PC-3 (cell line): ENCODE results near the gene RBBP5. TPM values are rescaled to one million over a fixed set of nuclear protein-coding genes. Genes with fewer than 3 reads are reported as not detected.

Experiments
- ATAC-seq: fragments of 200-7000 bp; cut with Tn5 transposase; 2 replicates; pipeline ENCODE4 v1.9.1; 2020; ENCODE audit warnings: mild to moderate bottlenecking, moderate library complexity
- BruUV-seq: library from RNA; stranded (reverse); fragments of 400-500 nt; replicated peaks from 2 replicates; lab custom pipeline; 2021; lab: Mats Ljungman, UMichigan
- CTCF ChIA-PET: fragments of 300-600 bp; sonication (Branson Sonifier 250); formaldehyde crosslinking; loops from one replicate; lab custom pipeline; 2022; ENCODE audit warnings: antibody characterized with exemption; lab: Charles Lee
- POLR2A ChIA-PET: fragments of 300-600 bp; sonication (Branson Sonifier 250); formaldehyde crosslinking; loops from one replicate; lab custom pipeline; 2022; ENCODE audit warnings: antibody characterized with exemption; ENCODE audit not compliant: unreplicated experiment; lab: Charles Lee
- DNase-seq: peaks from one replicate; pipeline ENCODE4 v3.0.0-alpha.2; 2015
- H2AFZ ChIP-seq: fragments of 300-600 bp; sonication (generic); 2 replicates; pipeline ENCODE4 v1.6.0; 2016; ENCODE audit warnings: antibody characterized with exemption, low read length
- H3F3A ChIP-seq: fragments of 300-600 bp; sonication (generic); one replicate; pipeline ENCODE4 v1.6.0; 2017; ENCODE audit warnings: antibody characterized with exemption, low read length, control low read depth, mild to moderate bottlenecking; ENCODE audit not compliant: unreplicated experiment
- H3K27ac ChIP-seq: fragments of 300-600 bp; sonication (generic); 2 replicates; pipeline ENCODE4 v1.5.1; 2016; ENCODE audit warnings: mild to moderate bottlenecking, low read length
- H3K27me3 ChIP-seq: fragments of 300-600 bp; sonication (generic); 2 replicates; pipeline ENCODE4 v1.6.1; 2016; ENCODE audit warnings: low read length, mixed read lengths
- H3K36me3 ChIP-seq: fragments of 300-600 bp; sonication (generic); 2 replicates; pipeline ENCODE4 v1.6.1; 2016; ENCODE audit warnings: low read depth, mixed run types, low read length, mixed read lengths
- H3K4me1 ChIP-seq: fragments of 300-600 bp; sonication (generic); 2 replicates; pipeline ENCODE4 v1.5.1; 2016; ENCODE audit warnings: low read length; ENCODE audit not compliant: insufficient read depth
- H3K4me2 ChIP-seq: fragments of 300-600 bp; sonication (generic); 2 replicates; pipeline ENCODE4 v1.6.0; 2016; ENCODE audit warnings: low read length
- H3K4me3 ChIP-seq: fragments of 300-600 bp; sonication (generic); 2 replicates; pipeline ENCODE4 v1.5.1; 2016; ENCODE audit warnings: mild to moderate bottlenecking, low read length, mixed read lengths
- H3K79me2 ChIP-seq: fragments of 300-600 bp; sonication (generic); 2 replicates; pipeline ENCODE4 v1.6.1; 2017; ENCODE audit warnings: low read length, mixed read lengths
- H3K9ac ChIP-seq: fragments of 300-600 bp; sonication (generic); 2 replicates; pipeline ENCODE4 v1.6.0; 2016; ENCODE audit warnings: mild to moderate bottlenecking, low read length
- H3K9me2 ChIP-seq: fragments of 300-600 bp; sonication (generic); replicated peaks from 2 replicates; pipeline ENCODE4 v1.6.1; 2016; ENCODE audit warnings: mixed run types, low read length, mixed read lengths
- H3K9me3 ChIP-seq: fragments of 300-600 bp; sonication (generic); 2 replicates; pipeline ENCODE4 v1.6.1; 2016; ENCODE audit warnings: low read length, mixed read lengths
- H4K20me1 ChIP-seq: fragments of 300-600 bp; sonication (generic); 2 replicates; pipeline ENCODE4 v1.6.1; 2016; ENCODE audit warnings: low read length, mixed read lengths
- EZH2 ChIP-seq: fragments of 300-600 bp; sonication (generic); IDR thresholded peaks from one replicate; pipeline ENCODE4 v1.6.1; 2017; ENCODE audit warnings: antibody characterized with exemption, mild to moderate bottlenecking, low read length; ENCODE audit not compliant: unreplicated experiment
- EZH2phosphoT487 ChIP-seq: fragments of 300-600 bp; sonication (generic); IDR thresholded peaks from 2 replicates; pipeline ENCODE4 v1.6.1; 2018; ENCODE audit warnings: mild to moderate bottlenecking, antibody characterized with exemption, low read length, borderline replicate concordance
- intact Hi-C: fragments of 100-400 bp; cut with micrococcal nuclease; formaldehyde crosslinking; loops from 2 replicates; pipeline ENCODE4 v1.9.0; 2023
- total RNA-seq: library from RNA; depleted of rRNA; stranded (reverse); fragments of >200 nt; gene quantifications from 2 replicates; pipeline ENCODE4 v1.2.3, GENCODE V29; 2014
- TF ChIP-seq, protein P1 (sequence below): fragments of 300-600 bp; sonication (generic); conservative IDR thresholded peaks from 2 replicates; pipeline ENCODE4 v1.5.1; 2017; ENCODE audit warnings: antibody characterized with exemption, low read depth, mild to moderate bottlenecking, low read length

Gene RBBP5
- total RNA-seq, 1 experiment from 2014 or later, result 41.7 TPM

DNA sequence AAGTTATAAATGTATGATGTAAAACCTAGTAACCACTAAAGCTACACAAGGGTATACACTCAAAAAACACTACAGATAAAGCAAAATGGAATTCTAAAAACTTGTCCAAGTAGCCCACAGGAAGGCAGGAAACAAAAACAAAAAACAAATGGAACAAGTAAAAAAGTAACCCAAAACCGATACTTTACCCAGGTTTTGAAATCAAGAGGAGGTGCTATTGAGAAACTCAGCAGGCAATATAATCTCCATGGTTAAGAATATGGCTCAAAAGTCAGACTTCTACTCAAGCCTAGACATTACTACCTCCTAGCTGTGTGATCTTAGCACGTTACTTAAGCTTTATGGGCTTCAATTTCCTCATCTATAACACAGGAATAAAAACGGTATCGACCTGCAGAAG lies 13.3 kb downstream of the RBBP5 start:
- Histone ChIP-seq H3K4me3 (no peak overlapping the region), H3K27me3 (no peaks in the 10 kb centered on the region), H3K4me2 (no peak overlapping the region), H4K20me1 (0 out of 2 replicates have a peak, but pooled peaks cover 4% of the 10 kb centered on the region), H3K27ac (no peak overlapping the region), H3K9me2 (no peaks in the 10 kb centered on the region), H3K4me1 (no peaks in the 10 kb centered on the region), H3F3A (no peaks in the 10 kb centered on the region), H2AFZ (no peak overlapping the region), H3K9me3 (no peaks in the 10 kb centered on the region), H3K36me3 (peaks cover 60% of the 10 kb centered on the region), H3K79me2 (0 out of 2 replicates have a peak, but pooled peaks cover 4% of the 10 kb centered on the region), H3K9ac (no peak overlapping the region)
- DNase-seq (no peak), ATAC-seq (no peak)
- CTCF ChIA-PET, result no interaction called here
- POLR2A ChIA-PET, result no interaction called here
- TF ChIP-seq, protein P1, sequence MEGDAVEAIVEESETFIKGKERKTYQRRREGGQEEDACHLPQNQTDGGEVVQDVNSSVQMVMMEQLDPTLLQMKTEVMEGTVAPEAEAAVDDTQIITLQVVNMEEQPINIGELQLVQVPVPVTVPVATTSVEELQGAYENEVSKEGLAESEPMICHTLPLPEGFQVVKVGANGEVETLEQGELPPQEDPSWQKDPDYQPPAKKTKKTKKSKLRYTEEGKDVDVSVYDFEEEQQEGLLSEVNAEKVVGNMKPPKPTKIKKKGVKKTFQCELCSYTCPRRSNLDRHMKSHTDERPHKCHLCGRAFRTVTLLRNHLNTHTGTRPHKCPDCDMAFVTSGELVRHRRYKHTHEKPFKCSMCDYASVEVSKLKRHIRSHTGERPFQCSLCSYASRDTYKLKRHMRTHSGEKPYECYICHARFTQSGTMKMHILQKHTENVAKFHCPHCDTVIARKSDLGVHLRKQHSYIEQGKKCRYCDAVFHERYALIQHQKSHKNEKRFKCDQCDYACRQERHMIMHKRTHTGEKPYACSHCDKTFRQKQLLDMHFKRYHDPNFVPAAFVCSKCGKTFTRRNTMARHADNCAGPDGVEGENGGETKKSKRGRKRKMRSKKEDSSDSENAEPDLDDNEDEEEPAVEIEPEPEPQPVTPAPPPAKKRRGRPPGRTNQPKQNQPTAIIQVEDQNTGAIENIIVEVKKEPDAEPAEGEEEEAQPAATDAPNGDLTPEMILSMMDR, result no peak
- no peak for TF ChIP-seq EZH2
- no peak for TF ChIP-seq EZH2phosphoT487
- intact Hi-C loops, result no loop called here
- BruUV-seq, result no TSS peak

DNA sequence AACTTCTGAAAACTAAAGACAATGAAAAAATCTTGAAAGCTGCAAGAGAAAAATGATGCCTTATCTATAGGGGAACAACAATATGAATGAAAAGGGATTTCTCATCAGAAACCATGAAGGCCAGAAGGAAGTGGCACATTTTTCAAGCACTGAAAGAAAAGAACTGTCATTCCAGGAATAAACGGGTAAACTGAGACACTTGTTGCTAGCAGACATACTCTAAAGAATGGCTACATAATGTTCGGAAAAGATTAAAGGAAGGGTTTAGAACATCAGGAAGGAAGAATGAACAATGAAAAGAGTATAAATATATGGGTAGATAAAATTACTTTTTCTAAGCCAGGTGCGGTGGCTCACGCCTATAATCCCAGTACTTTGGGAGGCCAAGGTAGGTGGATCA lies 14.5 kb downstream of the RBBP5 start:
- Histone ChIP-seq H3K4me2 (no peak overlapping the region), H3K9ac (no peak overlapping the region), H3K4me1 (no peaks in the 10 kb centered on the region), H3F3A (no peaks in the 10 kb centered on the region), H3K27ac (no peak overlapping the region), H3K4me3 (no peak overlapping the region), H3K9me2 (no peaks in the 10 kb centered on the region), H3K79me2 (0 out of 2 replicates have a peak, but pooled peaks cover 4% of the 10 kb centered on the region), H4K20me1 (0 out of 2 replicates have a peak, but pooled peaks cover 1% of the 10 kb centered on the region), H3K36me3 (peaks cover 59% of the 10 kb centered on the region), H3K9me3 (no peaks in the 10 kb centered on the region), H2AFZ (no peak overlapping the region), H3K27me3 (no peaks in the 10 kb centered on the region)
- no peak for DNase-seq
- no peak for TF ChIP-seq EZH2phosphoT487
- no peak for TF ChIP-seq EZH2
- TF ChIP-seq, protein P1, result no peak
- ATAC-seq, result no peak
- ChIA-PET POLR2A (no interaction called here), CTCF (no interaction called here)
- intact Hi-C loops, result no loop called here
- BruUV-seq, result no TSS peak

- Histone ChIP-seq H3K4me1 (no peaks in the 10 kb centered on the region), H3K9me2 (no peaks in the 10 kb centered on the region), H3K9ac (no peak overlapping the region), H4K20me1 (no peaks in the 10 kb centered on the region), H3K27me3 (no peaks in the 10 kb centered on the region), H3K4me2 (no peak overlapping the region), H3K4me3 (no peak overlapping the region), H2AFZ (no peak overlapping the region), H3K36me3 (peaks cover 82% of the 10 kb centered on the region), H3K27ac (no peak overlapping the region), H3K9me3 (no peaks in the 10 kb centered on the region), H3K79me2 (0 out of 2 replicates have a peak, but pooled peaks cover 4% of the 10 kb centered on the region), H3F3A (no peaks in the 10 kb centered on the region)
- CTCF ChIA-PET, result no interaction called here
- ATAC-seq (no peak), DNase-seq (no peak)
- no TSS peak for BruUV-seq
- TF ChIP-seq EZH2phosphoT487 (no peak), EZH2 (no peak)
- TF ChIP-seq, protein P1, result no peak
- intact Hi-C loops, result no loop called here
- POLR2A ChIA-PET, result no interaction called here
These were observed 19.4 kb downstream of the RBBP5 start for GRCh38 chr1:205102404-205102803.
